Progenitor cell of endocrine pancreas (in vitro differentiated cells): ENCODE data around the gene ZNRD2. TPM values are rescaled to one million over a fixed set of nuclear protein-coding genes. Genes with fewer than 3 reads are reported as not detected.

Experiments used
- DNase-seq: peaks from one replicate; pipeline ENCODE4 v3.0.0; 2021; ENCODE audit warnings: low spot score; ENCODE audit not compliant: unreplicated experiment
- H3K27ac Mint-ChIP-seq: 2 replicates; pipeline ENCODE4 v1.8.0; 2021; ENCODE audit warnings: mild to moderate bottlenecking, moderate library complexity, mixed read lengths
- H3K27me3 Mint-ChIP-seq: 2 replicates; pipeline ENCODE4 v1.8.0; 2021; ENCODE audit warnings: mixed read lengths
- H3K36me3 Mint-ChIP-seq: 2 replicates; pipeline ENCODE4 v1.8.0; 2022; ENCODE audit warnings: mixed read lengths; ENCODE audit not compliant: insufficient read depth
- H3K4me1 Mint-ChIP-seq: 2 replicates; pipeline ENCODE4 v1.8.0; 2021; ENCODE audit warnings: low read depth, mixed read lengths
- H3K4me3 Mint-ChIP-seq: 2 replicates; pipeline ENCODE4 v1.8.0; 2021; ENCODE audit warnings: low read depth, mild to moderate bottlenecking, moderate library complexity, mixed read lengths
- H3K9me3 Mint-ChIP-seq: 2 replicates; pipeline ENCODE4 v1.8.0; 2021; ENCODE audit warnings: low read depth, mixed read lengths
- CTCF ChIP-seq: fragments of 200-600 bp; sonication (generic); IDR thresholded peaks from one replicate; pipeline ENCODE4 v1.5.0; 2021; ENCODE audit warnings: antibody characterized with exemption, mild to moderate bottlenecking; ENCODE audit not compliant: unreplicated experiment
- total RNA-seq: library from RNA; stranded (reverse); gene quantifications from 2 replicates; pipeline ENCODE4 v1.2.1, GENCODE V29; 2021

Gene ZNRD2
- total RNA-seq, 1 donor from 2014 or later, result 25.9 TPM

- H3K27me3 Mint-ChIP-seq, result peaks cover 32% of the 10 kb centered on the region
- peaks cover 2% of the 10 kb centered on the region for H3K4me1 Mint-ChIP-seq
- H3K9me3 Mint-ChIP-seq, result no peaks in the 10 kb centered on the region
- H3K36me3 Mint-ChIP-seq, result peaks cover 20% of the 10 kb centered on the region
- no peak for DNase-seq
- H3K4me3 Mint-ChIP-seq, result no peak overlapping the region
- H3K27ac Mint-ChIP-seq, result no peak overlapping the region
- no peak for TF ChIP-seq CTCF
Measured at GRCh38 chr11:65537296-65537597, 33.0 kb upstream of the ZNRD2 start.

- Mint-ChIP-seq H3K36me3 (peaks cover 22% of the 10 kb centered on the region), H3K27ac (no peak overlapping the region), H3K27me3 (peaks cover 34% of the 10 kb centered on the region), H3K9me3 (no peaks in the 10 kb centered on the region), H3K4me1 (peaks cover 2% of the 10 kb centered on the region), H3K4me3 (no peak overlapping the region)
- TF ChIP-seq CTCF, result no peak
- DNase-seq, result no peak
Measured at GRCh38 chr11:65537620-65538231, 32.6 kb upstream of the ZNRD2 start.

- Mint-ChIP-seq H3K4me3 (no peak overlapping the region), H3K9me3 (no peaks in the 10 kb centered on the region), H3K36me3 (peaks cover 22% of the 10 kb centered on the region), H3K27ac (no peak overlapping the region), H3K4me1 (peaks cover 2% of the 10 kb centered on the region), H3K27me3 (peaks cover 37% of the 10 kb centered on the region)
- no peak for TF ChIP-seq CTCF
- DNase-seq, result no peak
Measured at GRCh38 chr11:65538232-65538914, 31.9 kb upstream of the ZNRD2 start.

GRCh38 chr11:65538915-65539743 lies 31.1 kb upstream of the ZNRD2 start:
- Mint-ChIP-seq H3K27ac (peak overlapping the region; percentile 67), H3K27me3 (peaks cover 41% of the 10 kb centered on the region), H3K36me3 (peaks cover 24% of the 10 kb centered on the region), H3K9me3 (no peaks in the 10 kb centered on the region), H3K4me1 (peaks cover 2% of the 10 kb centered on the region), H3K4me3 (no peak overlapping the region)
- DNase-seq, result no peak
- TF ChIP-seq CTCF, result no peak

- peaks cover 26% of the 10 kb centered on the region for H3K36me3 Mint-ChIP-seq
- H3K27ac Mint-ChIP-seq, result no peak overlapping the region
- no peak for DNase-seq
- TF ChIP-seq CTCF, result peak; percentile 46
- no peak overlapping the region for H3K4me3 Mint-ChIP-seq
- H3K27me3 Mint-ChIP-seq, result peaks cover 45% of the 10 kb centered on the region
- H3K4me1 Mint-ChIP-seq, result peaks cover 2% of the 10 kb centered on the region
- H3K9me3 Mint-ChIP-seq, result no peaks in the 10 kb centered on the region
Measured at GRCh38 chr11:65539744-65540289, 30.5 kb upstream of the ZNRD2 start.
